SHP77 (cell line): Measurements from ENCODE around the gene KCNC1.

Experiments
- DNase-seq, 2 experiments: peaks; one replicate each; lab custom pipeline; 2025; lab: John Stamatoyannopoulos, UW

KCNC1 gene

DNA sequence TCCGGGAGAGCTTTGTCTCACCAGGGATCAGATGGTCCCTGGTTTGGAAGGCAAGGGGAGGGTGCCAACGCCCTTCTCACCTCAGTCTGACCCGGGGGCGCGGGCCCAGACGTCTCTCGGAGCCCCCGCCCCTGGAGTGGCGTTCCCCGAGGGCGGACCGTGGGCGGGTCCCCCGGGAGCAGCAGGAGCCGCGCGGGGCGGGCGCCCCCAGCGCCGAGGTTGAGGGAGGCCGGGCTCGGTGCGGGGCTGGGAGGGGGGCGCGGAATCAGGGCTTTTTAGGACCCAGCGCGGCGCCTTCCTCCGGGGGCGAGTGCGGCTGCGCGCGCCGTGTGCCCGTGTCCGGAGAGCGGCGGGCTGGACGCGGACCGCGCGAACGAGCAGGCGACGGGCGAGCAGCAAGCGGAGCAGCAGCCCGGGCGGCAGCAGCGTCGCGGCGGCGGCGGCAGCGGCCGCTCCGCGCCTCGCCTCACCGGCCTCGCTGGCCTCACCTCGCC, at the start of gene KCNC1:
TSS of gene KCNC1 (plus strand) at position 364 of the 494 bp plus-strand sequence. CDS start 1,222 bp downstream, outside the sequence.
- peak; percentile 43 to 73 for DNase-seq

DNA sequence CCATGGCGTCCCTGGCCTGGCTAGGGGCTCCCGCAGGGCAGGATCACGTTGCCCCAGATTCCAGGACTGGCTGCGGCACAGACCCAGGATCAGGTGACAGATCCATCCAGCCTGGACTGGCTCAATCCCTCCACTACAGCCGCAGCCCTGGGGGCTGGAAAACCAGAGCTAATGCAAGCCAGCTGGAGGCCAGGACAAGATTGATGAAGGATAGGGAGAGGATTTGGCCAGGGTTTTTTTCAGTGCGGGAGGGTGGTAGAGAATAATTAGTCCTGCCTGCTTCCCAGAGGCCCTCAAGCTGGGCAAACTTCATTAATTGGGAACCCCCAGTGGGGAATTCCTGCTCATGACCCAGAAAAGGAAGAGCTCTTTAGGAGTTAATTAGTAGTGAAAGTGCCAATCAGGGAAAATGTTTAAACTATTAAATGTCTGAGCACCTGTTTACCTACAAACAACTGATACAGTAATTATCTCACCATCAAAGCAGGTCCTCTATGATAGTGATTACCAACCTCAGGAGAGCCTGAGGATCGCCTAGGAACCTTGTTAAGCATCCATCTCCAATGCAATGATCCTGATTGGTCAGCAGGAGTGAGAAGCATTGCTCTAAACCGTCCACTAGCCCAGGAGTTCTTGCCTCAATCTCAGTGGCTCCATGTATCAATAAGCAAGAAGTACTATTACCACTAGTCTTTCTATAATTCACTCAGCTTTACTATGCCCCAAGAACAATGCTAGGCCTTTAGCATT, 48.2 kb upstream of the KCNC1 start:
- no peak for DNase-seq

DNA sequence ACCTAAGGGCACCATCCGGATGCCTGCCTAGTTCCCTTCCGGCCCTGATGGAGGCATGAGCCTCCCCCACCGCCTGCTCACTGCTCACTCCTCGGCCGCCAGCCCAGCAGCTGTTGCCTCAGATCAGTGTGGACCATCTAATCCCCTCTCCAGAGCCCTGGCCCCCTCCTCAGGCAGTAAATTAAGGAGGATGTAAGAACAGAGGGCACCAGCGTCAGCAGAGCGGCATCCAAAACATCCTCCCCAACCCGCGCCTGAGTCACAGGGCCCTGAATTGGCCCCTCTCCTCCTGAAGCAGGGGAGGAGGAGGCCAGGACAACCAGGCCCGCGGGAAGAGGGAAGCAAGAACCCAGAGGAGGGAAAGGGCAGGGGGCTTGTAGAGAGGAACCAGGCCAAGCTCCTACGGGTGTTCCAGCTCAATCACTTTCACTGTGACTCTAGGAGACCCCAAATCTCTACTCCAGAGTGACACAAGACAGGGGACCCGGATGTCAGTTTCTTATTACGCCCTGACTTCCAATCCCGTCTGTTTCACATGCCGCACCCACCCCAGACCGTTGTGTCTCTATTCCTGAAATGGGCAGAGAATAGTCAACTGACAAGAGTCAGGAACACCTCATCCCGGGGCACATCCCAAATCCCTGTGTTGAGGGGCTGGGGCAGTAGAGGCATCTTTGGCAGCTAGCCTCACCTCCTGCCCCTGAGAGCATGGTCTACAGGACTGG, 46.5 kb upstream of the KCNC1 start:
- no peak for DNase-seq

DNA sequence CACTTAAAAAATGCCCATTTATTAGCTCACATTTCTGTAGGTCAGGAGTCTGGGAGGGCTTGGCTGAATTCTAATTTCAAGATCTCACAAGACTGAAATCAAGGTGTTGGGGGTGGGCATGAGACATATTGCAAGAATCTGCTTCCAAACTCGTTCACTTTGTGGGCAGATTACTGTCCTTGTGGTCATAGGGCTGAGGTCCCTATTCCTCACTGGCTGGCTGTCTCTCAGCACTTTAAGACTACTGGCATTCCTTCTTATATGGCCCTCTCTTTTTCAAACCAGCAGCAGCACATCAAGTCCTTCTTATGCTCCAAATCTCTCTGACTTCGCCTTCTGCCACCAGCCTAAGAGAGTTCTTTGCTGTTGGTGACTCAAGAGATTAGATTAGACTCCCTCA, 43.0 kb upstream of the KCNC1 start:
- DNase-seq: no peak

DNA sequence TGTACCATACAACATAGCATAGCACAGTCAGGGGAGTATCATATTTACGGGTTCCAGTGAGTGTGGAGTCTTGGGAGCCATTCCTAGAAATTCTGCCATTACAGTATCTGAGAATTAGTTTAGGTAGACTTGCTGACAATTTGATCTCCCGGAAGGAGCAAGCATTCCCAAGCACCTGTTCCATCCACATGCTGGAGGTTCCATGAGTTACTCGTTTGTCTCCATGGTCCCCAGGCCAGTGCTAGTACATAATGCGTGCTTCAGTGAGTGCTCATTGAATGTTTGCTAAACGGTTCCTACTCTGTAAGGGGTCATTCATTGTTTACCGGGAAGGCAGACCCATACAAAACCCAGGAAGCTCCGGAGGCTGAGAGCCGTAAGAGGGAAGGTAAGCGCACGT, 42.6 kb upstream of the KCNC1 start:
- DNase-seq: no peak

DNA sequence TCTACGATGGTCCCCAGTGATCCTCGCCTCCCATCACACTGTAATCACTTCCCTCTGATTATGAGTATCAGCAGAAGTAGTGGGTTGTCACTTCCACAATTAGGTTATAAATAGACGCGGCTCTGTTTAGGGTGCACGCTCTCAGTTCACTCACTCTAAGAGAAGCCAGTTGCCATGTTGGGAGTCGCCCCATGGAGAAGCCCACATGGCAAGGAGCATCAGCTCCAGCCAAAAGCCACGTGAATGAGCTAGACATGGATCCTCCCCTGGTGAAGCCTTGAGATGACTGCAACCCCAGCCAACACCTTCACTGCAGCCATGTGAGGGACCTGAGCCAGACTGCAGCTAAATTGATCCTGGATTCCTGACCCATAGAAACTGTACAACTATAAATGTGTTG, 41.6 kb upstream of the KCNC1 start:
- no peak for DNase-seq

DNA sequence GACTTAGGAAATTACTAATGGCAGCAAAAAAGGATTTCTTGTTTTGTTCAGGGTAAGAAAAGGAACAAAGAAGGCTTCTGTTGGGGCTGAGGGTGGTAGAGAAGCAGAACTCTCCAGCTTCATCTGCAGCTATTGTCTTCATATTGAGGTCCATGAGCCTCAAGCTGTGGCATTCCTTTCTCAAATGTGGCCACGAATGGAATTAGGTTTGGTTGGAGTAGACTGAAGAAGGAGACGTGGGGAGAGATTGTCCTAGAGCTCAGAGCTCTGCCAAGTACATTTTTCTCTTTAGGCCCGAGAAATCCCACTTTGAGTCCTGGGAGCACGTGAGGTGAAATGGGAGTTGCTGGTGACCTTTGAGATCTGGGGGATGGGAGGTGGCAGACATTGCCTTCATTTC, 41.0 kb upstream of the KCNC1 start:
- no peak for DNase-seq

DNA sequence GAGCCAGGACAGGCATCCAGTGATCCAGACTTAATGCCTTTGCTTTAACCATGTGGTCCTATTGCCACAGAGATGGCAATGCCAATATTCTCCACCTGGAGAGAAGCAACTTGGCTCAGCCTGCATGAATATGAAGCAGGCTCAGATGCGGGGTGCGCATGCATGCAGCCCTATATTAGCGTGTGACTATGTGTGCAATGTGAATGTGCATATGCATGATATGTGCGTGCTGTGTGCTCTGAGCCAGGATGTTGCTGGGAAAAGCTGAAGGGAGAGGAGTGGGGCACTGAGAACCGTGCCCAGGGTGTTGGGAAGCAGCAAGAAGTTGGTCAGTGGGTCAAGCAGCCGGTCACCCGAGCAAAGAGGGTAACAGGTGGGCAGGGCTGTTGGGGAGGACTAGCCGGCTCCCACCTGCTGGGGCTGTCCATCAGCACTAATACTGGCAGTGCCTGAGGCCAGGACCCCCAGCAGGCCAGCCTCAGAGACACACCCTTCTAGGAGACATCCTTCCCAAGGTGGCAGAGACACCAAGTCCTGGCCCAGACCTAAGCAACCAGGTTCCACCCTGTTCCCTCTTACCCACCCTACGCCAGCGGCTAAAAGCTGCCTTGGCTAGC, 40.0 kb upstream of the KCNC1 start:
- no peak for DNase-seq

DNA sequence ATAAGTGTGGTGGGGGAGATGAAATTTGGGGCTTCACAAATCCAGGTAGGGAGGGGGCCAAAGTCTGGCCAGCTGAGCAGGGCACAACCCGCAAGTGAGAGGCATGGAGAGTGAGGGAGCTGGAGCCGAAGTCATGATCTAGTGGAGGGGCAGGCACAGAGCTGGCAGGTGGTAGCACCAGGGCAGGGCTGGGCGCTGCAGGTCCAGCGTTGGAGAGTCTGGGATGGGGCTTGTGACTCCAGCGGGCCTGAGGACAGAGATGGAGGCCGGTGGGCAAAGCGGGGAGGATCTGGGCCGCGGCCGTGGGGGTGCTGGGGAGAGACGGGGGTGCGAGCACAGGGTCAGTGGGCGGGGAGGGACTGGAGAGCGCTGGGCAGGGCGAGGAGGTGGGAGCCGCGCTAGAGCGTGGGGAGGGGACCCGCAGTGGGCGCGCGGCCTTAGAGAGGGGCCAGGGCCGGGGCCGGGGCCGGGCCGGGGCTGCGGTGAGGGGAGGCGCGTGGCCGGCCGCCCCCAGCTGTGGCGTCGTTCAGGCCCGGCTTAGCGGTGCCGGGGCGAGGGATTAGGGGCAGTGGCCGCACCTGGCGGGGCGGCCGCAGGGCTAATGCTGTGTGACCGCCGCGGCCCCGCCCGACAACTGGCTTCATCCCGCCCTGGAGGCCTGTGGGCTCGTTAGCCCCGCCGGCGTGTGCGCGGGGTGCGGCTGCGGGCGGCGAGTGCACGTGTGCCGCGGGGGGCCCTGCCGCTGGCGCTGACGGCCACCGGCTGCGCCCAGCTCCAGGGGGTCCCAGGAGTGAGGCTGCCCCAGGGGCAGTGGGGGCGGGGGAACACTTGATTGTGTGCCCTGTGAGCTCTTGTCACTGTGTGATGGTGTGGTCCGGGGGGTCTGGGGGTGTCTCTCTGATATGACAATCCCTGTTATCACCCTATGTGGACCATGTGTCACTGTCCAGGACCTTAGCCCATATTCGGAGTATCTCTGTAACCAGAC, 38.8 kb upstream of the KCNC1 start:
- DNase-seq: no peak

DNA sequence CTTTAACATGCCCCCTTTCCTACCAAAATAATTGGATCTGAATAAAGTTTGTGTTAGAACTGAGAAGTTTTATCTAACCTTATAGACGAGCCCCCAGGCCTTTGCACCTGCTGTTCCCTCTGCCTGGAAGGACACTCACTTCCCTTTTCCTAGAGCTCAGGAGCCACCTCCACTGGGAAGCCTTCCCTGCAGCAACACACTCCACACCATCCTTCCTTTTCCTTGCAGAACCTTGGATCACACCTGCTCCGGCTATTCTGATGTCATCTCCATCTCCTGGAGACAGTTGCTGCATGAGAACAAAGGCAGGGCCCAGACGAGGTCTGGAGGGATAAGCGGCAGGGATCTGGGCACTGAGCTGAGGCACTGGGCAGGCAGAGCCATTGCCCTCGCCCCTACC, 37.8 kb upstream of the KCNC1 start:
- DNase-seq: no peak

DNA sequence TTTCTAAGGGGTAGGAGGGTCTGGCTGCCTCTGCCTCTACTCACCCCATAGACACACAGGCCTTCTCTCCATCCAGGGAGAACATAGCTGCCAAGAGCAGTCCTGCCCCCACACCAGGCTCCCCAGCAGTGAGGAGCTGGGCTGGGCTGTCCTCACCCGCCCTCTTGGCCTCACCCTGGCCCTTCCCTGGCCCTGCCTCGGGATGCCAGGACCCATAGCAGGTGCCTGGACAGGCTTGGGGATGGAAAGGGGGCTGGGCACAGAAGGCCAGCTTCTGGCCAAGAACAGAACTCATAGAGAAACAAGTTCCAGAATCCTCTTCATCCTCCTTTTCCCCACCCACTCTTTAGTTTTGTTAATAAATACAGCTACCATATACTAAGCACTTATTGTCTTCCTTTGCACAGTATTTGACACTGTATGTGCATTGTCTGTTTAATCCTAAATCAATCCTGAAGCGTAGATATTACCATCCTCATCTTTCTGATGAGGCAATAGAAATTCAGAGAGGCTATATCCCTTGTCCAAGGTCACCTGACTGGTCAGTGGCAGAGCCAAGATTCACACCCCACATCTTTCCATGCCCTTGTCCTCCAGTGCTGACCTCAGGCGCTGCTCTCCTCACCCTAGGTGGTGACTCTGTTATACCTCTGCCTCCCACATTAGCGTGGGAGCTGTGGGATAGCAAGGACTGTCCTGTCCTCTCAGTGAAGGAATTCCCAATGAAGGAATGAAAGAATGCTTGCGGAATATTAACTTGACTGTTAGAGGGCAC, 37.2 kb upstream of the KCNC1 start:
- DNase-seq: no peak

DNA sequence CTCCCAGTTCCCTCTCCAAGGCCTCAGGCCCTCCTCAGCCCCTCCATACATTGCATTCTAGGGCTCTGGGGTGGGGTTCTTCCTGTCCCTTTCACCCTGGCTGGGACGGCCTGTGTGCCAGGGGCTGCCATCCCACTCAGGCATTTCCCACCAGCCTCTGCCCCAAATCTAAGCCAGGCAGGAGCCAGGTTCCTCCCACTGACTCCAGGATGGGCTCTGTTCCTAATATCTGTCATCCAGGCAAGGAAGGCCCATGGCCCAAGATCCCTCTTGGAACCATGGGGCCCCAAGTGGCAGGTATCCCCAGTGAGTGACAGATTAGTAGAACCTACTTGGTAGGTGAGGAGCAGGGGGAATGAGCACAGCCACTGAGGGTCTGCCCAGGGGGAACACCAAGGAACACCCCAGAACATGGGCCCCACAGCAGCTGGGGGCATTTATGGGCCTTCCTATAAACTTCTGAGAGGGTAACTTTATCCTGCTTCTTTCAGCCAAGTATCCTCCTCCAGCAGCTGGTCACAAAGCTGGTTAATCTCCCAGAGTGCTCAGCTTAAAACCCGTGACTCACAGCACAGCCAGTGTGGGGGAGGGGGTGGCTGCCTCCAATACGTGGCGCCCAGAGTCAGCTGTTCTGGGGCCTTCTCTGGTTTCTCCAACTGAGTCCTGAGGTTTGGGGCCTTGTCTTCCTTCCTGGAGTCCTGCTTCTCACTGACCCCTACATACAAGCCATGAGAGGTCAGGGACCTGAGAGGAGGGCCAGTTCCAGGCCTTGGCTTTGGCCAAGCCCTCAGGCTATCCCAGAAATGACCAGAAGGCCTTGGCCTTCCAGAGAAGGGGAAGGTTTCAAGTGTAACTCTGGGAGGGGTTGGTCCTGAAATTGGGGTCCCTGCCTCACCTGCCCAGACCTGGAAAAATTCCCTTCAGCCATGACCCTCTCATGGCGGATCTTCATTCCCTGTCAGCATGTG, 35.1 kb upstream of the KCNC1 start:
- DNase-seq: no peak

DNA sequence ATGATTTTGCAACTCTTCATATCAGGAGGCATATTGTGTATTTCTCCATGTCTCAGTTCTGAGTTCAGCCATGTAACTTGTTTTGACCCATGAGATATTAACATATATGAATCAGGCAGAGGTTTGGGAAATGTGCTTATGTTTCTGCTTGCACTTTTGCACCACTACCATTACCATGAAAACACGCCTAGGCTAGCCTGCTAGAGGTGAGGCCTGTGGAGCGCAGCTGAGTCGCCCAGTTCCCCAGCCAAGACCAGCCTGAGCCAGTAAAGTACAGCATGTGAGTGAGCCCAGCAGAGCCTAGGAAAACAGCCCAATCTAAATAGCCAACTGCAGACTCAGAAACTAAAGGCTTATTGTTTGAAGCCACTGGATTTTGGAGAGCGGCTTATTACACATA, 33.6 kb upstream of the KCNC1 start:
- no peak for DNase-seq

DNA sequence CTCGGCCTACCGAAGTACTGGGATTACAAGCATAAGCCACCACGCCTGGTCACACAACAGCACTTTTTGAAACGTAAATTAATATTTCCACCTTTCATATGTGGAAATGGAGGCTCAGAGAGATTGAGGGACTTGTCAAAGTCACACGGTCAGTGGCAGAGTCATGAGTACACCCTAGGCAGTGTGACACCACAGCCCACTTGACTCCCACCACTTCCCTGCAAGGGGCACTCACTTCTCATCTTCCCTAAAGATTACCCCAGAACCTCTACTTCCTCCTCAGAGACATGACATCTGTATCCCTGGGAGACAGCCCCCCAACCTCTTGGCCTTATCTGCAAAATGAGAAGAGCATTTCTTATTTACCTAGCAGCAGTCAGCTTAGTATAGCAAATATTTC, 31.7 kb upstream of the KCNC1 start:
- no peak for DNase-seq

DNA sequence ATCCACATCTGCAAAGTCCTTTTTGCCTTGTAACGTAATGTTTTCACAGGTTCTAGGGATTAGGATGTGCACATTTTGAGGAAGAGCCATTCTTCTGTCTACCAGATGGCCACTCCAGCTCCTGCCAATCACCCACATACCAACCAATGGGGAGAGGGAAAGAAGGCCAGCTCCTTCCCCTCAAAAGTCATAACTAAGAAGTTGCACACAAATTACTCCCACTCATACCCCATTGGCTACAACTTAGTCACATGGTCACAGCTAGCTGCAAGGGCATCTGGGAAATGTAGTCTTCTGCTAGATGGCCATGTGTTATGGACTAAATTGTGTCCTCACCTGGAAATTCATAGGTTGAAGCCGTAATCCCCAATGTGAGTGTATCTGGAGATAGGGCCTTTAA, 30.6 kb upstream of the KCNC1 start:
- no peak for DNase-seq

DNA sequence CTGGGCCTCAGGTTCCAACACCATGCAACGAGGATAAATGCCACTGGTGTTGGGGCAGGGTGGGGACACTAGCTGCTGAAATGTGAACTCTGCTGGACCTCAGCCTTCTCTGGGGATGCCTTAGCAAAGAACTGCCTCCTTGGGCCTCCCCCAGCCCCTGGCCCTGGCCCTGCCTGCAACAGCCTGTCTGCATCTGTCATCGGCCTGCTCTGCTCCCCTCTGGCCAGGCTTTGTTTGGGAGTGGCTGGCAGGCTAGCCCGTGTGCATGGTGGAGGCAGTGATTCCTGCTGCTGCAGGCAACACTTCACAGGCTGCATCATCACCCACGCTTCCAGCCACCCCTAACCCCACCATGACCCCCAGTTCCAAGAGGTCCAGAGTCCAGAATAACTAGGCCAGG, 26.8 kb upstream of the KCNC1 start:
- DNase-seq: no peak

DNA sequence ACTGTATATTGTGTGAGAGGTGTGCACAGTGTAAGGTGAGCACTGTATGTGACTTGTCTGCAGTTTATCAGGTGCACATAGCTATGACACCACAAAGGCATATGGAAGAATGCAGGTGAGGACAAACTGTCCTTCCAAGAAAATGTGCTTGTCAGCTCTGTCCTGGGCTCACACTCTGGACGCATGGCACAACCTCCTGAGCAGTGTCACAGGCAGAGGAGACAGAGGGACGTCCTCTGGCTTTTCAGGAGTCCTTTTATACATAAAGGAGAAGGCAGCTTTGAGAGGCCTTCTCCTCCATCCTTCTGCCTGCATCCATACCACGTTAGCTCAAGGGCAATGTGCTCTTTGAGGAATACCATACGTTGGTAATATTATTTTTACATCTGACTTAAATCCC, 22.7 kb upstream of the KCNC1 start:
- no peak for DNase-seq

DNA sequence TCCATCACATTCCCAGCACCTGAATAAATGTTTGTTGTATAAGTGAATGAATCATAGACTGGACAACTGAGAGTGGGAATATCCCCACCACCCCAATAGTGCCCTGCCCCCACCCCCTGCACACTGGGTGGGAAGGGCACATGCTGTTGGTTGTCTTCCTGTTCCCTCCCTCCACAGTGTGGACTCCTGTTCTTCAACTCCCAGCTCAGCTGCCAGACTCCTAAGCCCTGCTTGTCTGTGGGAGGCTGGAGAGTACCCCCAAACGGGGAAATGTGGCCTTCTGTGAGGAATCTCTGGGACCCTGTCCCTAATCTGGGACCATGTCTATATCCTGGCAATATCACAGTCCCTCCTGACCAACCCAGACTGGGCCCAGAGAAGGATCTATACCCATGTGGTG, 20.7 kb upstream of the KCNC1 start:
- DNase-seq: no peak

DNA sequence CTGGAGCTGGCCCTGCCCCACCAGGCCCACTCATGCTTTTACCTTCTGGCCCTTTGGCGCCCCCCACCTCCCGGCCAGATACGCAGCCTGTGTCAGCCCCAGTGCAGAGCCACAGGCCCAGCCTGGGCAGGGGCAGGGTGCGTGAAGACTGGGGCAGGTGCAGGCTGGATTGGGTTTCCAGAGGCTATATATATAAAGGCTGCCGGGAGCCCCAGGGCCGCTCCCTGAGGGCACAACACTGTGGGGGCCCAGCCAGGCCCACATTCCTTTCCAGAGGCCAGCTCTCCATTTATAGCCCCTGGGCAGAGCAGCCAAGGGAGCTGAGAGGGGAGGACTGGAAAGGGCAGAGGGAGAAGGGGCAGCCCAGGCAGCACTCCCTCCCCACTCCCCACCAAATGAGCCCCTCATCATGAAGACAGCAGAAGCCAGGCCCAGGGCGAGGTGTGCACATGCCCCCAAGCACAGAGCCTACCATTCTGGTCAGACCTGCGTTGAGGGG, 20.2 kb upstream of the KCNC1 start:
- no peak for DNase-seq

DNA sequence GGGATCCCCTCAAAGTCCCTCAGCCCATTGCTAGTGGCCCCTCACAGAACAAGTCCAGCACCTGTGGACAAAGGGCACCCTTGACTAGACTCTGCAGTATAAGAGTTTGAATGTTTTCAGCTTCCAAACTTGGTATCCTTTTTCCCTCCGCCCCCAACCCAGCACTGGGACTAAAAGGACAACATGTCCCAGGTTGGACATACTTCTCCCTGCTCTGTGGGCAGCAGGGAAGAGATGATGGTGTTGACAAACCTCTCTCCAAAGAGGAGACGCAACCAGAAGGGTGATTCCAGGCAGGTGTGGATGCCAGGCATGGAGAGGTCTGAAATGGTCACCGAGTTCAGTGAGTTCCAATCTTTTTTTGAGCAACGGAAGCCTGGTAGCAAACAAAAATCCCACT, 19.7 kb upstream of the KCNC1 start:
- DNase-seq: no peak
